Smooth muscle cell (in vitro differentiated cells): ENCODE measurements around the gene CLDN16. TPM values are rescaled to one million over a fixed set of nuclear protein-coding genes. Genes with fewer than 3 reads are reported as not detected.
A peak's percentile ranks its signal among the peaks of the same experiment; 100 is the strongest.

Source experiments
- DNase-seq: peaks from one replicate; lab custom pipeline; 2025; ENCODE audit not compliant: unreplicated experiment; lab: John Stamatoyannopoulos, UW
- H2AFZ ChIP-seq: fragments of 200-600 bp; sonication (generic); 2 replicates; pipeline ENCODE4 v1.6.0; 2016; ENCODE audit warnings: antibody characterized with exemption, low read depth, mild to moderate bottlenecking
- H3F3A ChIP-seq: fragments of 200-600 bp; sonication (generic); 2 replicates; pipeline ENCODE4 v1.6.0; 2017; ENCODE audit warnings: antibody characterized with exemption, low read depth
- H3K27ac ChIP-seq: fragments of 200-600 bp; sonication (generic); 2 replicates; pipeline ENCODE4 v1.5.1; 2016; ENCODE audit warnings: low read depth, mild to moderate bottlenecking
- H3K27me3 ChIP-seq: fragments of 200-600 bp; sonication (generic); 2 replicates; pipeline ENCODE4 v1.6.1; 2016; ENCODE audit warnings: low read depth, mild to moderate bottlenecking
- H3K36me3 ChIP-seq: fragments of 200-600 bp; sonication (generic); 2 replicates; pipeline ENCODE4 v1.5.1; 2016; ENCODE audit warnings: low read depth
- H3K4me1 ChIP-seq: fragments of 200-600 bp; sonication (generic); 2 replicates; pipeline ENCODE4 v1.5.1; 2016; ENCODE audit warnings: low read depth
- H3K4me2 ChIP-seq: fragments of 200-600 bp; sonication (generic); 2 replicates; pipeline ENCODE4 v1.6.0; 2016; ENCODE audit warnings: mild to moderate bottlenecking
- H3K4me3 ChIP-seq: fragments of 200-600 bp; sonication (generic); 2 replicates; pipeline ENCODE4 v1.5.1; 2016; ENCODE audit warnings: mild to moderate bottlenecking
- H3K79me2 ChIP-seq: fragments of 200-600 bp; sonication (generic); 2 replicates; pipeline ENCODE4 v1.6.0; 2016; ENCODE audit warnings: low read depth, mild to moderate bottlenecking
- H3K9ac ChIP-seq: fragments of 200-600 bp; sonication (generic); 2 replicates; pipeline ENCODE4 v1.6.0; 2016; ENCODE audit warnings: low read depth
- H3K9me3 ChIP-seq: fragments of 200-600 bp; sonication (generic); replicated peaks from 2 replicates; pipeline ENCODE4 v1.5.1; 2016; ENCODE audit warnings: low read depth
- H4K20me1 ChIP-seq: fragments of 200-600 bp; sonication (generic); 2 replicates; pipeline ENCODE4 v1.6.0; 2016; ENCODE audit warnings: low read depth
- CTCF ChIP-seq: fragments of 200-600 bp; sonication (generic); IDR thresholded peaks from 2 replicates; pipeline ENCODE4 v1.5.1; 2017; ENCODE audit warnings: borderline replicate concordance, mild to moderate bottlenecking, antibody characterized with exemption; ENCODE audit not compliant: insufficient read depth, poor library complexity, severe bottlenecking
- WGBS: methylation state at CpG from one replicate; pipeline ENCODE4 v1.1.7; 2016; ENCODE audit warnings: low lambda C conversion rate; 5-methylcytosine and 5-hydroxymethylcytosine counted together
- polyA plus RNA-seq: library from polyadenylated mRNA; unstranded; fragments of >200 nt; fragmentation: Nextera tagmentation; extraction: Ambion mirVana; gene quantifications from 2 replicates; pipeline ENCODE4 v1.2.1, GENCODE V29; 2016
- total RNA-seq: library from RNA; depleted of rRNA; stranded (reverse); fragments of >200 nt; gene quantifications from 2 replicates; pipeline ENCODE4 v1.2.3, GENCODE V29; 2014

Gene CLDN16
- total RNA-seq (0.13 and 0.45 TPM in 2 replicates), polyA plus RNA-seq (0.40 TPM in 1 of 2 replicates, not detected in the other)

GRCh38 chr3:190387578-190388213 is at the start of gene CLDN16:
Gene CLDN16 (plus strand): TSS chr3:190388163. CDS start chr3:190388330, 167 bp downstream.
- H3F3A ChIP-seq, result no peaks in the 10 kb centered on the region
- no peaks in the 10 kb centered on the region for H3K79me2 ChIP-seq
- H3K27me3 ChIP-seq, result no peaks in the 10 kb centered on the region
- H3K4me3 ChIP-seq, result no peak within 1 kb of the TSS
- peak within 1 kb of the TSS; percentile 50 for H2AFZ ChIP-seq
- TF ChIP-seq CTCF, result no peak
- 85% methylated on average over 12 of the region's 12 CpGs for WGBS
- peak within 1 kb of the TSS; percentile 71 for H3K4me2 ChIP-seq
- no peaks in the 10 kb centered on the region for H3K9me3 ChIP-seq
- no peak for DNase-seq
- H3K4me1 ChIP-seq, result peaks cover 16% of the 10 kb centered on the region
- no peaks in the 10 kb centered on the region for H4K20me1 ChIP-seq
- H3K36me3 ChIP-seq, result no peaks in the 10 kb centered on the region
- peak within 1 kb of the TSS; percentile 93 for H3K27ac ChIP-seq
- H3K9ac ChIP-seq, result peak within 1 kb of the TSS; percentile 39

GRCh38 chr3:190338717-190339116 is 49.2 kb upstream of the CLDN16 start:
- Histone ChIP-seq H3K27ac (no peak overlapping the region), H3K27me3 (no peaks in the 10 kb centered on the region), H3K4me3 (no peak overlapping the region), H3K79me2 (no peaks in the 10 kb centered on the region), H3K4me2 (no peak overlapping the region), H3K9me3 (no peaks in the 10 kb centered on the region), H3K36me3 (no peaks in the 10 kb centered on the region), H2AFZ (no peak overlapping the region), H3F3A (no peaks in the 10 kb centered on the region), H3K4me1 (no peaks in the 10 kb centered on the region), H3K9ac (no peak overlapping the region), H4K20me1 (no peaks in the 10 kb centered on the region)
- TF ChIP-seq CTCF, result no peak
- no peak for DNase-seq

- no peak overlapping the region for H2AFZ ChIP-seq
- no peaks in the 10 kb centered on the region for H3K36me3 ChIP-seq
- no peak overlapping the region for H3K9ac ChIP-seq
- TF ChIP-seq CTCF, result peak; percentile 21
- H3K4me3 ChIP-seq, result no peak overlapping the region
- H3K27me3 ChIP-seq, result no peaks in the 10 kb centered on the region
- H3K9me3 ChIP-seq, result no peaks in the 10 kb centered on the region
- DNase-seq, result no peak
- H3K4me1 ChIP-seq, result no peaks in the 10 kb centered on the region
- H3K4me2 ChIP-seq, result no peak overlapping the region
- no peaks in the 10 kb centered on the region for H3K79me2 ChIP-seq
- H3F3A ChIP-seq, result no peaks in the 10 kb centered on the region
- no peaks in the 10 kb centered on the region for H4K20me1 ChIP-seq
- H3K27ac ChIP-seq, result no peak overlapping the region
These were observed 48.8 kb upstream of the CLDN16 start for GRCh38 chr3:190339130-190339529.

- no peak overlapping the region for H3K27ac ChIP-seq
- no peak for TF ChIP-seq CTCF
These were observed 47.9 kb upstream of the CLDN16 start for GRCh38 chr3:190340071-190340470.

More at GRCh38 chr3:190340071-190340470, 47.9 kb upstream of the CLDN16 start:
- Histone ChIP-seq H3K9me3 (no peaks in the 10 kb centered on the region), H3F3A (no peaks in the 10 kb centered on the region), H2AFZ (no peak overlapping the region), H4K20me1 (no peaks in the 10 kb centered on the region), H3K4me2 (no peak overlapping the region), H3K36me3 (no peaks in the 10 kb centered on the region), H3K4me3 (no peak overlapping the region), H3K9ac (no peak overlapping the region), H3K79me2 (no peaks in the 10 kb centered on the region), H3K27me3 (no peaks in the 10 kb centered on the region), H3K4me1 (peaks cover 6% of the 10 kb centered on the region)
- WGBS, result 81% methylated on average over 2 of the region's 2 CpGs
- no peak for DNase-seq
